Spleen (tissue), 11 donors: ENCODE results near the gene HPSE2. TPM values are rescaled to one million over a fixed set of nuclear protein-coding genes. Genes with fewer than 3 reads are reported as not detected.

Experiments used
- DNase-seq: peaks from one replicate; pipeline ENCODE4 v3.0.0-alpha.2; 2020
- H3K27ac ChIP-seq, 8 donors: fragments of 200-600 bp; sonication (generic) in 7 of 8; 1 replicate in 4 of 8; 2 replicates in 4 of 8; pipeline versions ENCODE4 v1.5.0 to v1.8.0; 2016 to 2021; ENCODE audit warnings: inconsistent platforms in 4 of 8, mild to moderate bottlenecking in 4 of 8, moderate library complexity in 1 of 8
- H3K27me3 ChIP-seq, 7 donors: fragments of 200-600 bp; sonication (generic) in 6 of 7; replicated peaks in 1 of 7; 1 replicate in 4 of 7; 2 replicates in 3 of 7; pipeline versions ENCODE4 v1.5.0 to v1.8.0; 2016 to 2021; ENCODE audit warnings: inconsistent platforms in 3 of 7, mild to moderate bottlenecking in 1 of 7
- H3K36me3 ChIP-seq, 6 donors: fragments of 200-600 bp; sonication (generic) in 5 of 6; 1 replicate in 4 of 6; 2 replicates in 2 of 6; pipeline versions ENCODE4 v1.5.0 to v1.8.0; 2016 to 2021; ENCODE audit warnings: inconsistent platforms in 2 of 6
- H3K4me1 ChIP-seq, 6 donors: fragments of 200-600 bp; sonication (generic) in 5 of 6; 1 replicate in 3 of 6; 2 replicates in 3 of 6; pipeline versions ENCODE4 v1.5.0 to v1.8.0; 2016 to 2021; ENCODE audit warnings: inconsistent platforms in 3 of 6
- H3K4me3 ChIP-seq, 8 donors: fragments of 200-600 bp; sonication (generic) in 7 of 8; 1 replicate in 4 of 8; 2 replicates in 4 of 8; pipeline versions ENCODE4 v1.5.0 to v1.8.0; 2016 to 2021; ENCODE audit warnings: inconsistent platforms in 4 of 8, mild to moderate bottlenecking in 4 of 8, moderate library complexity in 2 of 8
- H3K9me3 ChIP-seq, 8 donors: fragments of 200-600 bp; sonication (generic) in 7 of 8; 1 replicate in 4 of 8; 2 replicates in 4 of 8; pipeline versions ENCODE4 v1.5.0 to v1.8.0; 2016 to 2021; ENCODE audit warnings: inconsistent platforms in 4 of 8
- POLR2A ChIP-seq, 3 donors: fragments of 450-650 bp; IDR thresholded peaks; one replicate each; pipeline ENCODE4 v1.5.1; 2017; ENCODE audit warnings: antibody characterized with exemption in 3 of 3, mild to moderate bottlenecking in 1 of 3
- POLR2AphosphoS5 ChIP-seq, 3 donors: sonication (generic); formaldehyde crosslinking; IDR thresholded peaks; one replicate each; pipeline ENCODE4 v1.5.1; 2017; ENCODE audit warnings: antibody characterized with exemption in 3 of 3
- WGBS, 5 donors: extraction: QIAGEN DNeasy Blood & Tissue Kit in 3 of 5; methylation state at CpG; one replicate each; pipeline versions ENCODE4 v1.1.5 to v1.1.7; 2013 to 2018; 5-methylcytosine and 5-hydroxymethylcytosine counted together
- intact Hi-C: fragments of 100-400 bp; cut with DNase I; formaldehyde crosslinking; loops from one replicate; pipeline ENCODE4 v1.15.0; 2023; ENCODE audit warnings: low total_unique reads
- polyA plus RNA-seq, 3 donors: library from polyadenylated mRNA; stranded (reverse); fragments of 200-250 nt; gene quantifications; one replicate each; pipeline ENCODE4 v1.2.1, GENCODE V29; 2013
- total RNA-seq, 7 donors: library from RNA; depleted of rRNA in 3 of 7; stranded (reverse); fragments of >200 nt in 3 of 7; fragmentation: NEBNext Ultra II Directional in 4 of 7; extraction: Animal tissue kit (Norgen Biotek cat#: 25700) in 4 of 7; gene quantifications; one replicate each; pipeline versions ENCODE4 v1.1.0 to v1.2.1, GENCODE V29; 2016 to 2021
- TF ChIP-seq, protein P1 (sequence below), 11 experiments: fragments of 200-600 bp in 7 of 11; fragments of 450-650 bp in 4 of 11; sonication (generic) in 4 of 11; IDR thresholded peaks in 8 of 11; conservative IDR thresholded peaks in 3 of 11; 1 replicate in 7 of 11; 2 replicates in 4 of 11; pipeline versions ENCODE4 v1.4.0 to v1.8.0; 2016 to 2021; ENCODE audit warnings: antibody characterized with exemption in 11 of 11, inconsistent platforms in 4 of 11, mild to moderate bottlenecking in 1 of 11
- donor health status: healthy with polysubstance abuse.
- donor health status: DM: no; HTN: no; CAD: no; lungs with moderate emphysema.
- donor health status: DM: no; HTN: no; CAD: no.
- donor health status: Bipolar disorder and iron deficiency.
- donor health status: healthy.
- donor health status: DM: no; HTN: no; CAD: no.
- donor health status: DM: yes; HTN: yes; CAD: no.

Gene HPSE2
- total and polyA plus RNA-seq, 10 donors = 0.02 to 0.64 (median 0.03) TPM; not detected in 5

DNA sequence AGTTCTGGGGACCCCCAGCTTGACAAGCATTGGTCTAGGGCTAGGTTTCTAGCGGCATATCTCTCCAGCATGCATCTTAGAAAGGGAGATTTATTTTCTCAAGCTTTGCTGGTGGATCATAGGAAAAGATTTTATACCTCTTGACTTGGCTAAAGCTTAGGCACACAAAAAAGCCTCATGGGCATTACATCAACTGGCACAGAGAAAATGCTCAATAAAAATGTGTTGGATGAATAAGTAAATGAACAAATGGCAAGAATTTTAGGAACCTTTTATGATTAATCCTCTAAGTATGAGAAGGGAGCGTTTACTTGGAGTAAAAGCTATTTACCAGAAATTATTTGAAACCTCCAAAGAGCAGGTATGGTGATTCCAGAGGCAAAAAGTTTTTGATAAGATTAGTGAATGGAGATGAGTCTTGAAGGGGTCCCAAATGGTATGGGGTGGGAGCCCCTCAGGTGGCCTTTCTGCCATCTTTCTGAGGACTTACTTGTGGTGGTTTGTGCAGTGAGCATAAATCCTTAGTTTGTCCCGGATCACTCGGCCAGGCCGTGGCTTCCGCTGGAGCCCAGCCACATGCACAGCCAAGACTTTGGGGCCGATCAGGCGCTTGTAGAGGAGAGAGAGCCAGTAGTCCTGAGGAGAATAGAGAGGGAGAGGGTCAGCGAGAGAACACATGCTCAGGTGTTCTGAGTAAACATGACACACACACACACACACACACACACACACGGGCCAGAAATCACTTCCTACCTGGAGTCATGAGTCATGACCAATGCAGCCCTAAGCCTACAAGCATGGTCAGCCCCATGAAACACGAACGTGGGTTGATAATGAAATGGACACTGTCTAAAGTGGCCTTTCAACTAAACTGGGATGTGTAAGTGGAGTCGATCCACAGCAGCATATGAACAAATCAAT is 745.8 kb downstream of the HPSE2 start:
- DNase-seq = no peak
- WGBS, 5 donors = 82 to 96% (median 90%) methylated on average over 12 to 13 of the region's 13 CpGs
- TF ChIP-seq POLR2A (IDR thresholded peaks at IDR 0.05) (no peak), POLR2AphosphoS5 (IDR thresholded peaks at IDR 0.05) (no peak)
- TF ChIP-seq, protein P1, sequence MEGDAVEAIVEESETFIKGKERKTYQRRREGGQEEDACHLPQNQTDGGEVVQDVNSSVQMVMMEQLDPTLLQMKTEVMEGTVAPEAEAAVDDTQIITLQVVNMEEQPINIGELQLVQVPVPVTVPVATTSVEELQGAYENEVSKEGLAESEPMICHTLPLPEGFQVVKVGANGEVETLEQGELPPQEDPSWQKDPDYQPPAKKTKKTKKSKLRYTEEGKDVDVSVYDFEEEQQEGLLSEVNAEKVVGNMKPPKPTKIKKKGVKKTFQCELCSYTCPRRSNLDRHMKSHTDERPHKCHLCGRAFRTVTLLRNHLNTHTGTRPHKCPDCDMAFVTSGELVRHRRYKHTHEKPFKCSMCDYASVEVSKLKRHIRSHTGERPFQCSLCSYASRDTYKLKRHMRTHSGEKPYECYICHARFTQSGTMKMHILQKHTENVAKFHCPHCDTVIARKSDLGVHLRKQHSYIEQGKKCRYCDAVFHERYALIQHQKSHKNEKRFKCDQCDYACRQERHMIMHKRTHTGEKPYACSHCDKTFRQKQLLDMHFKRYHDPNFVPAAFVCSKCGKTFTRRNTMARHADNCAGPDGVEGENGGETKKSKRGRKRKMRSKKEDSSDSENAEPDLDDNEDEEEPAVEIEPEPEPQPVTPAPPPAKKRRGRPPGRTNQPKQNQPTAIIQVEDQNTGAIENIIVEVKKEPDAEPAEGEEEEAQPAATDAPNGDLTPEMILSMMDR (IDR thresholded peaks at IDR 0.05 in 8 of 11, conservative IDR thresholded peaks at IDR 0.05 in 3 of 11) = no peak
- Histone ChIP-seq H3K27ac (no peak overlapping the region), H3K36me3 (no peaks in the 10 kb centered on the region), H3K4me1 (no peaks in the 10 kb centered on the region), H3K9me3 (peaks cover 0 to 18% (median 10%) of the 10 kb centered on the region in 8 donors), H3K27me3 (peaks cover 0 to 3% (median 0%) of the 10 kb centered on the region in 7 donors), H3K4me3 (no peak overlapping the region)
- intact Hi-C loops = loop anchor here (5.0 kb wide), 1 partner anchor 772 kb away; no protein-coding TSS in a partner anchor

DNA sequence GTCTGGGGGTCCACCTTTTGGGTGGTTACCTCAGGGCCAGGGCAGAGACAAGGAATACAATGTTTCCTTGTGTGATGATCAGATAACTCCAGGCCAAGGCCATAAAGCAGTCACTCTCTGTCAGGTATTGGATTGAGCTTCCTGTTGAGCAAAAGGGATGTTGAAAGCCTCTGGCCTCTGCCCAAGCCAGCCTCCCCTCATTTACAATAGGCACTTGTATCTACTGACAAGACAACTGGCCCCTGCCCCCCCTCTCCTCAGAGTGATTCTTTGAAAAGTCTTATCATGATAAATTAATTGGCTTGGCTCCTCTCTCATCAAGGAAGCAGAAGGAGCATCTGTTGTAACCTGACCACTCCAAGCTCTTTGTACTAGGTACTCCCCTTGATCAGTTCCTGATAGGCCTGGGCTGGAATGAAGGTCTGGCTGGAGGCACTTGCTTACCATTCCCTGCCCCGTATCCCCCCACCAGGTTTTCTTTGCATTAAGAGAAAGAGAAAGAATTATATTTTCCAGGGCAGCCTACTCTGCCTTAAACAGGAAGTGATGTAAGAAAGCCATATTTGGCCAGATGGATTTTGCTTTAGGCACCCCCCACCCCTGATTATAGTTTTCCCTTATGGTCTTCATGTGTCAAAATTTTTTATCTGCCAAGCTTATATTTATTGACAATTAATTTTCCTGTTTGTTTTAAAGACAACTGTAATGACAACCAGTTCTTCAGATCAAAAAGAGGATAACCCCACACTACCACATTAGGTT is 746.8 kb downstream of the HPSE2 start:
- H3K4me3 ChIP-seq = no peak overlapping the region
- no peak for DNase-seq
- WGBS, 5 donors = 61 to 76% (median 73%) methylated on average over 1 of the region's 1 CpG
- H3K27ac ChIP-seq = no peak overlapping the region
- no peaks in the 10 kb centered on the region for H3K36me3 ChIP-seq
- peaks cover 0 to 12% (median 2%) of the 10 kb centered on the region in 8 donors for H3K9me3 ChIP-seq
- TF ChIP-seq POLR2A (IDR thresholded peaks at IDR 0.05) = no peak
- TF ChIP-seq POLR2AphosphoS5 (IDR thresholded peaks at IDR 0.05) = no peak
- TF ChIP-seq, protein P1 (IDR thresholded peaks at IDR 0.05 in 8 of 11, conservative IDR thresholded peaks at IDR 0.05 in 3 of 11) = no peak
- intact Hi-C loops = loop anchor here (5.0 kb wide), 1 partner anchor 773 kb away; no protein-coding TSS in a partner anchor
- peaks cover 0 to 3% (median 0%) of the 10 kb centered on the region in 7 donors for H3K27me3 ChIP-seq
- H3K4me1 ChIP-seq = no peaks in the 10 kb centered on the region

DNA sequence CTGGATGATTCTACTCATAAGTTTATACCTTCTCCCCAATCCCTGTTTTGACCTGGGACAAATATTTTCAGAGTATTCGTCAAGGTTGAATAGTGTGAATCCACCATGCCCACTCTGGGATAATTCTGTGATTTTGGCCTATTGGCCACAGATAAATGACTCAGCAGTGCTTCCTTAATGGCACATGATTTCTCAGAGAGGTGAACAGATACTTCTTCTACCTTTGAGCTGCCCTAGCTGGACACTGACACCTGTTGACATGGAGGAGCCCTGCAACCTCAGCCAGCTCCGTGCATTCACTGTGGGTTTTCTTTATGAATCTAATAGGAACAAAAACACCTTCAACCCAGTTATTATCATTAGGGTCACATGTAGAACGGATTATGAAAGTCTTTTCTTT is 748.0 kb downstream of the HPSE2 start:
- Histone ChIP-seq H3K27me3 (peaks cover 0 to 3% (median 0%) of the 10 kb centered on the region in 7 donors), H3K4me1 (no peaks in the 10 kb centered on the region), H3K36me3 (no peaks in the 10 kb centered on the region), H3K4me3 (no peak overlapping the region), H3K9me3 (peaks cover 0 to 9% (median 0%) of the 10 kb centered on the region in 8 donors), H3K27ac (no peak overlapping the region)
- intact Hi-C loops = loop anchor here (5.0 kb wide), 1 partner anchor 775 kb away; no protein-coding TSS in a partner anchor
- TF ChIP-seq, protein P1 (IDR thresholded peaks at IDR 0.05 in 8 of 11, conservative IDR thresholded peaks at IDR 0.05 in 3 of 11) = no peak
- TF ChIP-seq POLR2A (IDR thresholded peaks at IDR 0.05) (no peak), POLR2AphosphoS5 (IDR thresholded peaks at IDR 0.05) (no peak)
- no peak for DNase-seq
- WGBS, 5 donors = 82 to 92% (median 88%) methylated on average over 3 of the region's 3 CpGs
